Activated T-cell treated with anti-CD3 and anti-CD28 coated beads, Interleukin-2, amount 50 U/mL, for 4 hours (primary cell): Measurements from ENCODE around the gene TVP23C. TPM values are rescaled to one million over a fixed set of nuclear protein-coding genes. Genes with fewer than 3 reads are reported as not detected.
"Not testable (repeated sequence)": the region's sequence is repeated elsewhere in the genome, so short reads cannot be mapped to it uniquely, and the experiment has no call there.

Source experiments
- ATAC-seq, 2 donors: fragments of 200-7000 bp; cut with Tn5 transposase; one replicate each; pipeline ENCODE4 v1.10.0; 2021
- DNase-seq: peaks from one replicate; pipeline ENCODE4 v3.0.0-alpha.2; 2020
- H3K27me3 Mint-ChIP-seq: one replicate; pipeline ENCODE4 v1.8.0; 2021; ENCODE audit warnings: low read depth, mixed read lengths
- H3K36me3 Mint-ChIP-seq: one replicate; pipeline ENCODE4 v1.8.0; 2022; ENCODE audit warnings: mixed read lengths; ENCODE audit not compliant: insufficient read depth
- H3K4me1 Mint-ChIP-seq: one replicate; pipeline ENCODE4 v1.8.0; 2021; ENCODE audit warnings: low read depth, mixed read lengths
- H3K4me3 Mint-ChIP-seq: one replicate; pipeline ENCODE4 v1.8.0; 2021; ENCODE audit warnings: mild to moderate bottlenecking, moderate library complexity, mixed read lengths
- H3K9me3 Mint-ChIP-seq: one replicate; pipeline ENCODE4 v1.8.0; 2021; ENCODE audit warnings: mixed read lengths
- total RNA-seq, 3 donors: library from RNA; stranded (reverse); gene quantifications; one replicate each; pipeline ENCODE4 v1.2.1, GENCODE V29; 2021

The TVP23C gene
- total RNA-seq, 3 donors from 2014 or later = 2.6 to 4.6 (median 3.7) TPM

DNA sequence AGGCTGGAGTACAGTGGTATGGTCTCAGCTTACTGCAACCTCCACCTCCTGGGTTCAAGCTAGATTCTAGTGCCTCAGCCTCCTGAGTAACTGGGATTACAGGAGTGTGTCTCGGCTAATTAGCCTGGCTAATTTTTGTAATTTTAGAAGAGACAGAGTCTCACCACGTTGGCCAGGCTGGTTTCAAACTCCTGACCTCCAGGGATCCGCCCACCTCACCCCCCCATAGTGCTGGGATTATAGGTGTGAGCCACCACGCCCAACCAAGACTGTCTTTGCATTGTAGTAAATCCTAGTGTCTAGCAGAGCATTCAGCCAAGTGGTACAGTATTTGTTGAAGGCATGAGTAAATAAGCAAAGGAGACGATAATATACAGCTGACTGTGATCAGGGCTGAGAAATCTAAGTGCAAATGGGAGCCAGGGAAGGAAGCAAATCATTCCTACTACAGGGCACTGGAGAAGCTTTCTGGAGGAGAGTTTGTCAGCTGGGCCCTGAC is 5.9 kb downstream of the TVP23C start:
- ATAC-seq, H3K4me1 Mint-ChIP-seq, H3K9me3 Mint-ChIP-seq, H3K36me3 Mint-ChIP-seq, H3K4me3 Mint-ChIP-seq, DNase-seq, H3K27me3 Mint-ChIP-seq: not testable (repeated sequence)

DNA sequence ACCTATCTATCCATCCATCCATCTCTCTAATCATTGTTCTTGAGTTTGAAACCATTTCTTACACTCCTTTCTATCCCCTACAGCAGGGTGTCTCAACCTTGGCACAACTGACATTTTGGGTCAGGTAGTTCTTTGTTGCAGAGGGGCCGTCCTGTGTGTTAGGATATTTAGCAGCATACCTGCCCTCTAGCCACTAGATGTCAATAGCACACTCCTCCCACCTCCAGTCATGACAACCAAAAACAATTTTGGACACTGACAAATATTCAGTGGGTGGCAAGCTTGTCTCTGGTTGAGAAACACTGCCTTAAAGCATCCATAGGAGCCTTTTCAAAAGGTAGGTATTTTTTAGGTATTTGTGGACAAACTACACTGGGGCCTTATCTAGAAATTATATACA is 10.4 kb downstream of the TVP23C start:
- H3K36me3 Mint-ChIP-seq, H3K27me3 Mint-ChIP-seq, DNase-seq, H3K4me1 Mint-ChIP-seq, H3K4me3 Mint-ChIP-seq, H3K9me3 Mint-ChIP-seq, ATAC-seq: not testable (repeated sequence)

DNA sequence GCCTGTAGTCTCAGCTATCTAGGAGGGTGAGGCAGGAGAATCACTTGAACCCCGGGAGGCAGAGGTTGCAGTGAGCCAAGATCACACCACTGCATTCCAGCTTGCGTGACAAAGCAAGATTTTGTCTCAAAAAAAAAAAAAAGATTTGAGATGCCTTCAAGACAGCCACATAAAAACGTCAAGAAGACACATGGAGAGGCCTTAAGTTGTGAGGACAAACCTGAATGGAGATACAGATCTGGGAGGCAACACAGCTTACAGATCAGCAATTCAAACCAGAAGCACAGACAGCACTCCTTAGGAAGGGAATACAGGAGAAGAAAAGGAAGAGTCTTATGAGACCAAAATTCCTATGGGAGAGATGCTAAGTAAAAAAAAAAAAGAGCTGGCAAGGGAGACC is 13.7 kb downstream of the TVP23C start:
- H3K9me3 Mint-ChIP-seq, ATAC-seq, DNase-seq, H3K4me1 Mint-ChIP-seq, H3K4me3 Mint-ChIP-seq, H3K27me3 Mint-ChIP-seq, H3K36me3 Mint-ChIP-seq: not testable (repeated sequence)

DNA sequence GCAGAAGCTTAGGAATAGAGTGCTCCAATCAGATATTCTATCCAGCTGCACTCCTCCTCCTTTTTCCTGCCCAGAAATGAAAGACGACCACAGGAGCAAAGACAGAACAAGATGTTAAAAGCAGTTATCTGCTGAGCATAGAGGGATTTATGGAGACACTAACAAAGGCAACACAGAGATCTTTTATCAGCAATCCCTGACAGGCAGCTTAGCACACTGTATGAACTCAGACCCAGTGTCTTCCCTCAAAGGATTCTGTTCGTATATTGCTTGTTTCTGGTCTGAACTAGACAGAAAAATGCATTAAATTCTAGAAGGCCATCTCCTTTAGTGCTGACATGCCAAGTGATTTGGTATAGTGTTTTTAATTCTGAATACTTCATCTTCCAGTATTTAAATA is 16.7 kb downstream of the TVP23C start:
- not testable (repeated sequence) for H3K4me3 Mint-ChIP-seq, H3K27me3 Mint-ChIP-seq, H3K9me3 Mint-ChIP-seq, H3K4me1 Mint-ChIP-seq, DNase-seq, ATAC-seq
- peaks cover 12% of the 10 kb centered on the region for H3K36me3 Mint-ChIP-seq

DNA sequence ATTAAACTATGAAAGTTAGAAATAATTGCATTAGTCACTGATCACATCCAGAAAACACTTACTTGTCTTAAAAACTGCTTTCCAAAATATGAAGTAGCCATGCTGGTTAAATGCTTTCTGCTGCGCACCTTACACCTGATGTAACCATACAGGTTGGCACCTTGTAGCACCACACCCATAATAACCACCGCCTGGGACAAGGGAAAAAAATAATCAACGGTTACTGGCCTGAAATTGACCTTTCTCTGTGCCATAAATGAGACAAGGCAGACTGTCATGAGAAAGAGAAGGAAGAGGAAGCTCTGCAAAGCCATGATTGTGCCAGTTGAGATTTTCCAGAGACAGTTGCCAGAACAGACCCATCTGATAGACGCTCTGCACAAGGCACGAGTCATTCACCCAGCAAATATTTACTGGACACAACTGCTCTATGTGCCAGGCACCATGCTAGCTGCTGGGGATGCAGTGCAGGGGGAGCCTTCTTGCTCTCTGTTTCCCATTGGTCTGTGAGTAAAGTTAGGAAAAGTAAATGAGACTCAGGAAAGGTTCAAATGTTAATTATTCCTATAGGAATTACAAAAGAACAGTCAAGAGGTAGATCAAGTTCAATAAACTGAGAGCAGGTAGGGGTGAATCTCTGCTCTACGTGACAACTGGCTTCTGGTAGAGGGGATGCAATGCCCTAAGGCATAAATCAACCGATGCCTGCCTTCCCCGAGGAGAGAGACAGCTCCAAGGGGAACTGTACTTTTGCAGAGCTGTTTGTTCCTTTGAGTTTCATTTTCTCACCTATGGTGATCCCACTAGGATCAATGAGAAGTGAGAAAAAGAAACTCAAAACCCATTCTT is 22.7 kb downstream of the TVP23C start:
- H3K9me3 Mint-ChIP-seq, H3K4me3 Mint-ChIP-seq, H3K27me3 Mint-ChIP-seq, ATAC-seq, H3K4me1 Mint-ChIP-seq, DNase-seq: not testable (repeated sequence)
- peaks cover 19% of the 10 kb centered on the region for H3K36me3 Mint-ChIP-seq

DNA sequence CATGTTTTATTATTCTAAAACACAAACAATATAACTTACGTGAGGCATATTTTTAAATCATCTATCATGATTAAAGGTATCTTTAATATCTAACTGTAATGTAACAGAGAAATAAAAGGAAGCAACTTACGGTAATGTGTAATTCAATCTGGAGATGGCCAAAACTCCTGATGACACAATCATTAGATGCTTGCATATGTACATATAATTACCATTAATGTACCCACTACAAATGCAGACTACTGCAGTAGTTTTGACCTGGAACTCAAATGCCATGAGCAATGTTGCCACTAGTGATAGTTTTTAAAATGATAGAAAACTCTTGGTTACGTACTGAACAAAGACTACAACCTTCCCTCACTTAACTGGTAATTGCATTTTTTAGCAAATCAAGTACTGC is 30.2 kb downstream of the TVP23C start:
- not testable (repeated sequence) for ATAC-seq, H3K4me3 Mint-ChIP-seq

DNA sequence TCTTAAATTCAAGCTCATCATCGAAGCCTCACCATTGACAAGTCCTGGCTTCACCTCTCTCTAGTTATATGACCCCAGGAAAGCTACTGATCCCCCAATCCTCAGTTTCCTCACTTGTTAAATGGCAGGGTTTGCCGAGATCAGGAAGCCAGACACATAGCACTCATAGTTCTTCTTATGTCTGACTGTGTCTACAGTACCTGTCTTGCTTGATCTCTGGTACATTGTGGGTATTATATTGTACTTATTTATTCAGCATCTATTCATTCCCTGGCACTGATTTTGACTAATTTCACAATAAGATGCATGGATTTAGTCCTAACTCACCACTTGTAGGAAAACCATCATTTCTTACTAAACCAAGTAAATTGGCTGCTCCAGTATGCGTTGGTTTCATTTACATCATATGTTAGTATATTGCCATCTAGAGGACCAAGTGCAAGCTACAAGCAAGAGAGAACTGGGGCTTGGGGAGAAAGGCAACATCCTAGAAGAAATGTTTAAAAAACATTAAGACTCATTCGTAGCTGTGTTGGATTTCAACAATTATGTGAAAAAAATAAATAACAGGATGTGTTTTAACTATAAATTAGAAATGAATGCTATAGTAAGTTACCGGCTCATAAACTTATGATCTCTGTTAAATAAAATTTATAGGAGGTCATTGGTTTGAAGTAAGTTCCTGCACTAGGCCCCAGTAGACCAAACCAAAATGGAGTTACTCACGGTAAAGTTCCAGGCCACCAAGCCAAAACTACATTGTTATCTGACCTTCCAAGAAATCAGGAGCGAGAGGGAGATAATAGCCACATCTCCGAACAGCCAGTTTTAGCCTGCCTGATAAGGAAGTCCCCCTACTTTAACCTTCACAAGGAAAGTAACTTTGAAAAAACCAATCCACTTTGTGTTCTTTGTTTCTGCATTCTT is 36.7 kb downstream of the TVP23C start:
- H3K36me3 Mint-ChIP-seq, H3K9me3 Mint-ChIP-seq, DNase-seq, H3K4me3 Mint-ChIP-seq, H3K4me1 Mint-ChIP-seq, H3K27me3 Mint-ChIP-seq: not testable (repeated sequence)
- ATAC-seq = peak; percentile 52 to 73

More for the DNA sequence above, 30.2 kb downstream of the TVP23C start:
- H3K4me1 Mint-ChIP-seq, H3K9me3 Mint-ChIP-seq, H3K27me3 Mint-ChIP-seq, DNase-seq: not testable (repeated sequence)
- H3K36me3 Mint-ChIP-seq = peaks cover 10% of the 10 kb centered on the region

DNA sequence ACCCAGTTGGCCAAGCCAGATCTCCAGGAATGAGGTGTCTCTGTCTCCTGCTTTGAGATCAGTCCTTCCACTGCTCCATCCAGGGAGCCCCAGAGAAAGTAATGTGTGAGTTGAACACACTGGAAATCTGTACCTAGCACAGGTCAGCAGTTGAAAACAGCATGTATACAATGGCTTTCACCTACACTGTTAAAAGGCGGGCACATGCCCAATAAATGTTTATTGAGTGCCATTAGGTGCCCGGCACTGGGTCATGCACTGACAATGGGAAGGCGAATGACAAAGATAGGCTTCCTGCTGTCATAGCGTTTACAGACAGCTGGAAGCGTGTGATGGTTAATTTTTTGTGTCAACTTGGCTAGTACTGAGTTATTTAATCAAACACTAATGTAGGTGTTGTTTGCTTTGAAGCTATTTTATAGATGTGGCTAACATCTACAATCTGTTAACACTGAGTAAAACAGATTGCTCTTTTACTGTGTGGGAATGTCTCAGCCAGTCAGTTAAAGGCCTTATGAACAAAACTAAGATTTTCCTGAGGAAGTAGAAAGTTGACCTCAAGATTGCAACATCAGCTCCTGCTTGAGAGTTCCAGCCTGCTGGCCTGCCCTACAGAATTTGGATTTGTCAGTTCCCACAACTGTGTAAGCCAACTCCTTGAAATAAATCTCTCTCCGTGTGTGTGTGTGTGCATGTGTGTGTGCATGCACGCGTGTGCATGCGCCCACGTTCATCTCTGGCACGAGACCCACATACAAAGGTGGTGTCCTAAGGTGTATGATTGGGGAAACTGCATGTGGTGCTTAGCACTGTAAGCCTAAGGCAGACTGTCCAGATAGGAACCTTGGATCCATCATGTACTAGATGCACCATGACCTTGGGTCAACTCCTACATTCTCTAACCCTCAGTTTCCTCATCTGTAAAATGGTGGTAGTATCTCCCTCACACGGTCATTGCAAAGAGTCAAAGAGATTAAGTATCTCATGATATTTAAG is 38.0 kb downstream of the TVP23C start:
- DNase-seq = not testable (repeated sequence)

DNA sequence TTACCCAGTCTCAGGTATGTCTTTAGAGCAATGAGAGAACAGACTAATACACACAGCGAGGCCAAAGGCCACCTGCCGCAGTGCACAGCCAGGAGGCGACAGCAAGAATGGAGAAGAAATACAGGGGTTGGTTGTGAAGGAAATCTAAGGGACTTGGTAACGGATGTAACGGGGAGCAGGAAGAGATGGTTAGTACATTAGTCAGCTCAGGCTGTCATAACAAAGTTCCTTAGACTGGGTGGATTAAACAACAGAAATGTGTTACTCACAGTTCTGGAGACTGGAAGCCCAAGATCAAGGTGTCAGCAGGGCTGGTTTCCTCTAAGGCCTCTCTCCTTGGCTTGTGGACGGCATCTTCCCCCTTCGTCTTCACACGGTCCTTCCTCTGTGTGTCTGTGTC is 47.1 kb downstream of the TVP23C start:
- Mint-ChIP-seq H3K27me3 (no peaks in the 10 kb centered on the region), H3K9me3 (no peaks in the 10 kb centered on the region), H3K4me1 (no peaks in the 10 kb centered on the region), H3K36me3 (peaks cover 34% of the 10 kb centered on the region), H3K4me3 (no peak overlapping the region)
- no peak for ATAC-seq
- no peak for DNase-seq

More for the DNA sequence above, 38.0 kb downstream of the TVP23C start:
- not testable (repeated sequence) for H3K9me3 Mint-ChIP-seq, H3K4me1 Mint-ChIP-seq, H3K27me3 Mint-ChIP-seq, H3K4me3 Mint-ChIP-seq, H3K36me3 Mint-ChIP-seq, ATAC-seq

DNA sequence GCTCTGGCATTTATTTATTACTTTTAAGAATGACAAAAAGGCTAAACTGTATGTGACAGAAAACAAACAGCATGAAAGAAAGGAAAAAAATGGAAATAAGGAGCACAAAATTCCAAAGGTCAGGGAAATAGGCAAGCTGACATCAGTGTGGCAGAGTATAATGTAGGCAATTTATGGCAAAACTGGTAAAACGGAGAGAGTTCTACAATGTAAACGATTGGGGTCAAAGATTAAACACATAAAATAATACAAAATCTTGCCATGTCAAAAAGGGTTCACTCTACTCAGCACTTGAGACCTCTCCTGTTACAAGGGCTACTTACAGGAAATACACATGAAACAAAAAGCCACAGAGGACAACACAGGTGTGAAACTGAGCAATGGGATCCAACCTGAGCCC is 48.8 kb downstream of the TVP23C start:
- no peaks in the 10 kb centered on the region for H3K27me3 Mint-ChIP-seq
- no peak for DNase-seq
- H3K4me1 Mint-ChIP-seq = no peaks in the 10 kb centered on the region
- no peak overlapping the region for H3K4me3 Mint-ChIP-seq
- peaks cover 40% of the 10 kb centered on the region for H3K36me3 Mint-ChIP-seq
- H3K9me3 Mint-ChIP-seq = no peaks in the 10 kb centered on the region
- ATAC-seq = no peak

DNA sequence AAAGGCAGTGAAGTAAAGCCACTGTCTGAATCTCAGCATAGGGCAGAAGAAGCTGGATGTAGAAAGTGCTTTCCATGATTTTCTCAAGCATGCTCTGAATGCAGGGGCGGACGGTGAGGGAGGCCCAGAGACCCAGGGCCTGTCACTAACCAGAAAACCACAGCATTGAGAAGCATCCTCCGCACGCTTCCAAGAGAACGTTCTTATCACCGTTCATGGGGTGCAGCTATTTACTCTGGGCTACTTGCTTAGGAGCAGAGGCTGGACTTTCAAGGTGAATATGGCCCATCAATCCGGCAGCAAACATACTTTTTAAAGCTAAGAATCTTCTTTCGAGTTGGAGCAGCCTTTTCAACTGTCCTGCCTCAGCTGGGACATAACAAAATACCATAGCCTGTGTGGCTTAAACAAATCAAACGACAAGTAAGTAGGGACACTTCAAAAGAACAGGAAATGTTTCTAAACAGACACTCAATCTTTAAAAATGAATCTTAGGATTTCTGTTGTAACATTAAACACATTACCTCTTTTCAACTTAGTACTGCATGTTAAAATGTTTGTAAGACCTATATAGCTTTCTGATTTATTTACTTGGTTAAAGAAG is 49.3 kb downstream of the TVP23C start:
- Mint-ChIP-seq H3K4me3 (no peak overlapping the region), H3K4me1 (no peaks in the 10 kb centered on the region), H3K27me3 (no peaks in the 10 kb centered on the region), H3K9me3 (no peaks in the 10 kb centered on the region), H3K36me3 (peaks cover 40% of the 10 kb centered on the region)
- ATAC-seq = no peak
- DNase-seq = no peak

DNA sequence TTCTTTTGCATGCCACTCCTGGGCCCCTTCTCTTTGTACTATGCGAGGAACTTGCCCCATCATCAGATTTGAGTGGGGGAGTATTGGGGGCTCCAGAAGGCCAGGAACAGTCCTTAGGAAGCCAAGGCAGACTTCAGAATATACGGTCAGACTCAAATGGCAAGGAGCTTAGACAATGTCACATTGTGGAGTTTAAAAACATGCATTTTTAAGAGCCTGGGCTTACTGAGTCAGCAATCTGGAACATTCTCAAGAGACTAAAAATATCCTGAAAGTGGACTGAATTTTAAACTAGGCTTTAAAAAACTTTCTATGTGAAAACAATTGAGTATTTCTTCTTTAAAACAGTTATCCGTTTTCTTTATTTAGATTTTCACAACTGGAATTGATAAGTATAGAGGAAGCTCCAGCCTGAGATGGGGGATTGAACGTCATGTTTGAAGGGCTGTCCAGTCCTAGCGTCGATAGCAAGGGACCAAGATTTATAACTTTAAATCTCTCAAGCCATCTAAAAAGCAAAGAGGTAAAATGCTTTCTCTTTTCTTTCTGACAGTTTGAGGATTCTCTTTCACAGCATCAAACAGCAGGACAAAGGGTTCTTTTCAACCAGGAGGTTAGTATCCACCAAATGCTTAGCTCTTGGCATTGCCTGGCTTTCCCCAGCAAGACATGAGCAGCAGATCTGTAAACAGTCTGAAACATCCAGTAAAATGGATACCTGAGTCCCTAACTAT is 50.1 kb downstream of the TVP23C start:
- Mint-ChIP-seq H3K9me3 (no peaks in the 10 kb centered on the region), H3K4me1 (no peaks in the 10 kb centered on the region), H3K4me3 (no peak overlapping the region), H3K36me3 (peaks cover 41% of the 10 kb centered on the region), H3K27me3 (no peaks in the 10 kb centered on the region)
- DNase-seq (no peak), ATAC-seq (no peak)
